H1 (cell line): ENCODE data around the gene BTG2. TPM values are rescaled to one million over a fixed set of nuclear protein-coding genes. Genes with fewer than 3 reads are reported as not detected.

Experiments
- BRCA1 ChIP-seq: IDR thresholded peaks from 2 replicates; pipeline ENCODE4 v1.6.1; 2012; ENCODE audit warnings: low read depth, low read length, improper control_type of control experiment
- CHD7 ChIP-seq: fragments of 300-600 bp; sonication (generic); IDR thresholded peaks from 2 replicates; pipeline ENCODE4 v1.7.1; 2012; ENCODE audit warnings: low read length, moderate library complexity, mild to moderate bottlenecking, inconsistent platforms; ENCODE audit not compliant: insufficient replicate concordance
- FOSL1 ChIP-seq: IDR thresholded peaks from 2 replicates; pipeline ENCODE4 v1.6.1; 2011; ENCODE audit warnings: mild to moderate bottlenecking, low read depth, low read length, moderate library complexity; ENCODE audit not compliant: insufficient read depth
- JUN ChIP-seq: IDR thresholded peaks from 2 replicates; pipeline ENCODE4 v1.6.1; 2011; ENCODE audit warnings: low read depth, mild to moderate bottlenecking, improper control_type of control experiment, low read length
- NRF1 ChIP-seq: IDR thresholded peaks from 2 replicates; pipeline ENCODE4 v1.6.1; 2011; ENCODE audit warnings: mild to moderate bottlenecking, low read depth, low read length, improper control_type of control experiment
- RBBP5 ChIP-seq: IDR thresholded peaks from 2 replicates; pipeline ENCODE4 v1.7.1; 2012; ENCODE audit warnings: low read depth, mild to moderate bottlenecking, inconsistent platforms, low read length, moderate library complexity, borderline replicate concordance
- SIX5 ChIP-seq: IDR thresholded peaks from 2 replicates; pipeline ENCODE4 v1.6.1; 2011; ENCODE audit warnings: mild to moderate bottlenecking, low read depth, low read length
- SRF ChIP-seq: IDR thresholded peaks from 2 replicates; pipeline ENCODE4 v1.6.1; 2011; ENCODE audit warnings: mild to moderate bottlenecking, low read depth, low read length, moderate library complexity
- TCF12 ChIP-seq: IDR thresholded peaks from 2 replicates; pipeline ENCODE4 v1.6.1; 2011; ENCODE audit warnings: low read depth, mild to moderate bottlenecking, low read length
- polyA plus RNA-seq, 7 experiments: library from polyadenylated mRNA; depleted of rRNA in 3 of 7; stranded (reverse) in 5 of 7; unstranded in 2 of 7; fragments of >200 nt in 5 of 7; fragments of 200-250 nt in 2 of 7; gene quantifications; 1 replicate in 5 of 7; 2 replicates in 1 of 7; 4 replicates in 1 of 7; pipeline versions ENCODE4 v1.2.1 to v1.2.3, GENCODE V29; 2011 to 2013; ENCODE audit warnings: missing spikeins in 2 of 7, mixed read lengths in 2 of 7
- total RNA-seq: library from RNA; stranded (reverse); fragmentation: NEBNext Ultra II Directional; extraction: Animal tissue kit (Norgen Biotek cat#: 25700); gene quantifications from 2 replicates; pipeline ENCODE4 v1.2.1, GENCODE V29; 2021

BTG2 gene
- total and polyA plus RNA-seq, 2 of the 8 experiments (the other 6 are each of a cell fraction or from before 2014, with no cell fraction given), result 4.8 to 11.0 TPM

- no peak for TF ChIP-seq NRF1
- TF ChIP-seq JUN, result no peak
- TF ChIP-seq TCF12, result no peak
- no peak for TF ChIP-seq CHD7
- TF ChIP-seq RBBP5, result no peak
- TF ChIP-seq SIX5, result no peak
- TF ChIP-seq BRCA1, result no peak
- no peak for TF ChIP-seq SRF
- no peak for TF ChIP-seq FOSL1
Observed at GRCh38 chr1:203343956-203344754, 38.8 kb downstream of the BTG2 start (continued).
